WERI-Rb-1 (cell line): ENCODE data around the gene ZDHHC13.

ENCODE experiments used
- DNase-seq: peaks from one replicate; pipeline ENCODE4 v3.0.0-alpha.2; 2020
- H3K27ac ChIP-seq: fragments of 250-450 bp; sonication (Bioruptor Pico); 2 replicates; pipeline ENCODE4 v1.5.1; 2020; ENCODE audit warnings: mild to moderate bottlenecking, moderate library complexity
- H3K27me3 ChIP-seq: fragments of 250-450 bp; sonication (Bioruptor Pico); 2 replicates; pipeline ENCODE4 v1.5.1; 2021; ENCODE audit warnings: mild to moderate bottlenecking, low read depth, moderate library complexity; ENCODE audit not compliant: insufficient read depth, severe bottlenecking
- H3K36me3 ChIP-seq: fragments of 250-450 bp; sonication (Bioruptor Pico); 2 replicates; pipeline ENCODE4 v1.5.1; 2020; ENCODE audit warnings: mild to moderate bottlenecking, moderate library complexity
- H3K4me3 ChIP-seq: 2 replicates; pipeline ENCODE4 v1.5.1; 2011; ENCODE audit warnings: low read depth, mild to moderate bottlenecking, control low read depth, low read length
- H3K9me3 ChIP-seq: fragments of 250-450 bp; sonication (Bioruptor Pico); 2 replicates; pipeline ENCODE4 v1.5.1; 2021; ENCODE audit warnings: mild to moderate bottlenecking, moderate library complexity; ENCODE audit not compliant: severe bottlenecking
- CTCF ChIP-seq: IDR thresholded peaks from 2 replicates; pipeline ENCODE4 v1.5.1; 2011; ENCODE audit warnings: low read depth, mild to moderate bottlenecking, control low read depth, inconsistent platforms, low read length

Gene ZDHHC13

GRCh38 chr11:19164881-19165280 is 47.9 kb downstream of the ZDHHC13 start:
- Histone ChIP-seq H3K36me3 (peaks cover 40% of the 10 kb centered on the region), H3K27me3 (no peaks in the 10 kb centered on the region), H3K9me3 (no peaks in the 10 kb centered on the region), H3K27ac (no peak overlapping the region), H3K4me3 (no peak overlapping the region)
- no peak for TF ChIP-seq CTCF
- no peak for DNase-seq

- H3K27me3 ChIP-seq = no peaks in the 10 kb centered on the region
- TF ChIP-seq CTCF = no peak
- no peak overlapping the region for H3K27ac ChIP-seq
- peaks cover 51% of the 10 kb centered on the region for H3K36me3 ChIP-seq
- H3K9me3 ChIP-seq = no peaks in the 10 kb centered on the region
- no peak for DNase-seq
- no peak overlapping the region for H3K4me3 ChIP-seq
Observed at GRCh38 chr11:19168090-19168489, 51.1 kb downstream of the ZDHHC13 start.

GRCh38 chr11:19173004-19173689 is 56.2 kb downstream of the ZDHHC13 start:
- Histone ChIP-seq H3K9me3 (no peaks in the 10 kb centered on the region), H3K36me3 (peaks cover 28% of the 10 kb centered on the region), H3K27me3 (no peaks in the 10 kb centered on the region), H3K4me3 (no peak overlapping the region), H3K27ac (no peak overlapping the region)
- DNase-seq = no peak
- TF ChIP-seq CTCF = no peak

- Histone ChIP-seq H3K36me3 (peaks cover 18% of the 10 kb centered on the region), H3K4me3 (no peak overlapping the region)
- DNase-seq = no peak
Observed at GRCh38 chr11:19173964-19174638, 57.1 kb downstream of the ZDHHC13 start.

GRCh38 chr11:19176629-19177186 is 59.7 kb downstream of the ZDHHC13 start:
- Histone ChIP-seq H3K36me3 (peaks cover 13% of the 10 kb centered on the region), H3K4me3 (no peak overlapping the region), H3K9me3 (no peaks in the 10 kb centered on the region), H3K27ac (no peak overlapping the region), H3K27me3 (no peaks in the 10 kb centered on the region)
- no peak for DNase-seq
- TF ChIP-seq CTCF = no peak

More at GRCh38 chr11:19173964-19174638, 57.1 kb downstream of the ZDHHC13 start:
- no peak for TF ChIP-seq CTCF
- no peaks in the 10 kb centered on the region for H3K9me3 ChIP-seq
- H3K27ac ChIP-seq = no peak overlapping the region
- H3K27me3 ChIP-seq = no peaks in the 10 kb centered on the region
